GM23248 (cell line): ENCODE results near the gene SUDS3. TPM values are rescaled to one million over a fixed set of nuclear protein-coding genes. Genes with fewer than 3 reads are reported as not detected.

ENCODE experiments used
- DNase-seq: peaks from one replicate; pipeline ENCODE4 v3.0.0-alpha.2; 2015
- H2AFZ ChIP-seq: fragments of 200-600 bp; sonication (generic); 2 replicates; pipeline ENCODE4 v1.6.1; 2016; ENCODE audit warnings: antibody characterized with exemption
- H3F3A ChIP-seq: fragments of 200-600 bp; sonication (generic); 2 replicates; pipeline ENCODE4 v1.6.1; 2016; ENCODE audit warnings: mild to moderate bottlenecking, antibody characterized with exemption, mixed run types; ENCODE audit not compliant: insufficient read depth
- H3K27ac ChIP-seq: fragments of 200-600 bp; sonication (generic); 2 replicates; pipeline ENCODE4 v1.5.1; 2016; ENCODE audit warnings: mild to moderate bottlenecking
- H3K27me3 ChIP-seq: fragments of 200-600 bp; sonication (generic); replicated peaks from 2 replicates; pipeline ENCODE4 v1.6.1; 2016; ENCODE audit warnings: mild to moderate bottlenecking; ENCODE audit not compliant: insufficient read depth
- H3K36me3 ChIP-seq: fragments of 200-600 bp; sonication (generic); 2 replicates; pipeline ENCODE4 v1.6.1; 2016; ENCODE audit warnings: low read depth, mild to moderate bottlenecking
- H3K4me1 ChIP-seq: fragments of 200-600 bp; sonication (generic); 2 replicates; pipeline ENCODE4 v1.6.1; 2016; ENCODE audit warnings: mild to moderate bottlenecking; ENCODE audit not compliant: insufficient read depth
- H3K4me2 ChIP-seq: fragments of 200-600 bp; sonication (generic); one replicate; pipeline ENCODE4 v1.6.1; 2016; ENCODE audit warnings: mild to moderate bottlenecking; ENCODE audit not compliant: unreplicated experiment
- H3K4me3 ChIP-seq: fragments of 200-600 bp; sonication (generic); 2 replicates; pipeline ENCODE4 v1.5.1; 2016; ENCODE audit warnings: mild to moderate bottlenecking
- H3K79me2 ChIP-seq: fragments of 200-600 bp; sonication (generic); 2 replicates; pipeline ENCODE4 v1.6.1; 2016; ENCODE audit warnings: mild to moderate bottlenecking; ENCODE audit not compliant: insufficient read depth
- H3K9ac ChIP-seq: fragments of 200-600 bp; sonication (generic); 2 replicates; pipeline ENCODE4 v1.6.1; 2016; ENCODE audit warnings: mild to moderate bottlenecking
- H3K9me2 ChIP-seq: fragments of 200-600 bp; sonication (generic); 2 replicates; pipeline ENCODE4 v1.6.1; 2016; ENCODE audit warnings: mixed run types, mild to moderate bottlenecking, moderate library complexity; ENCODE audit not compliant: insufficient read depth
- H3K9me3 ChIP-seq: fragments of 200-600 bp; sonication (generic); one replicate; pipeline ENCODE4 v1.6.1; 2017; ENCODE audit warnings: low read depth
- H4K20me1 ChIP-seq: fragments of 200-600 bp; sonication (generic); 2 replicates; pipeline ENCODE4 v1.6.0; 2016; ENCODE audit not compliant: insufficient read depth
- EZH2 ChIP-seq: fragments of 200-600 bp; sonication (generic); IDR thresholded peaks from 2 replicates; pipeline ENCODE4 v1.6.1; 2018; ENCODE audit warnings: antibody characterized with exemption, mild to moderate bottlenecking; ENCODE audit not compliant: insufficient read depth, poor library complexity, severe bottlenecking
- EZH2phosphoT487 ChIP-seq: fragments of 200-600 bp; sonication (generic); IDR thresholded peaks from 2 replicates; pipeline ENCODE4 v1.6.1; 2018; ENCODE audit warnings: antibody characterized with exemption, moderate library complexity, mild to moderate bottlenecking, low read depth; ENCODE audit not compliant: insufficient read depth
- WGBS, 2 experiments: methylation state at CpG; one replicate each; pipeline ENCODE4 v1.1.6; 2015 to 2017; ENCODE audit warnings: low lambda C conversion rate in 2 of 2, low coverage in 1 of 2; ENCODE audit errors: missing lambda C conversion rate in 2 of 2; 5-methylcytosine and 5-hydroxymethylcytosine counted together
- in situ Hi-C: fragments of 300-500 bp; cut with MboI; formaldehyde crosslinking; loops from 2 replicates; pipeline ENCODE4 v1.15.0; 2020
- polyA plus RNA-seq: library from polyadenylated mRNA; unstranded; fragments of >200 nt; fragmentation: Nextera tagmentation; extraction: Ambion mirVana; gene quantifications from 2 replicates; pipeline ENCODE4 v1.2.1, GENCODE V29; 2016
- total RNA-seq: library from RNA; depleted of rRNA; stranded (reverse); fragments of >200 nt; shearing (Covaris generic); gene quantifications from 2 replicates; pipeline ENCODE4 v1.2.3, GENCODE V29; 2014

Gene SUDS3
- total and polyA plus RNA-seq, 2 experiments from 2014 or later: 17.6 to 27.1 TPM

DNA sequence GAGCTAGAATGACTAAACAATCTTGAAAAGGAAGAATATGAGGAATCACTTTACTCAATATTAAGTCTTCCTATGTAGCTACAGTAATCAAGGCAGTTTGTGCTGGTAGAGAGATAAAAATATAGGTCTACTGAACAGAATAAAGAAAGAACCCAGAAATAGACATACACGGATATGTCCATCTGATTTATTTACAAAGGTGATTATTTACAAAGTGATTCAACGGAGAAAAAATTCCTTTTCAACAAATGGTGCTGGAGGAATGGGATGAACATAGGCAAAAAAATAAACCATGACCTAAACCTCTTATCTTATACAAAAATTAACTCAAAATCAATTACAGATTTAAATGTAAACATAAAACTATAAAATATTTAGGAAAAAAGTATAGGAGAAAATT lies 40.2 kb upstream of the SUDS3 start:
- Histone ChIP-seq H3K36me3 (no peaks in the 10 kb centered on the region), H3F3A (peaks cover 22% of the 10 kb centered on the region), H3K79me2 (peaks cover 81% of the 10 kb centered on the region), H3K9me3 (no peaks in the 10 kb centered on the region), H3K4me3 (no peak overlapping the region), H3K4me1 (peaks cover 22% of the 10 kb centered on the region), H2AFZ (no peak overlapping the region), H3K9ac (no peak overlapping the region), H3K27me3 (no peaks in the 10 kb centered on the region), H3K9me2 (no peaks in the 10 kb centered on the region), H3K4me2 (no peak overlapping the region), H3K27ac (no peak overlapping the region), H4K20me1 (no peaks in the 10 kb centered on the region)
- 96 to 100% methylated on average over 2 of the region's 2 CpGs for WGBS, 2 experiments
- in situ Hi-C loops: no loop called here
- no peak for TF ChIP-seq EZH2phosphoT487
- no peak for TF ChIP-seq EZH2
- no peak for DNase-seq

GRCh38 chr12:118337194-118337838 lies 39.0 kb upstream of the SUDS3 start:
- Histone ChIP-seq H3K36me3 (no peaks in the 10 kb centered on the region), H3K27me3 (no peaks in the 10 kb centered on the region), H3K9me2 (no peaks in the 10 kb centered on the region), H2AFZ (peak overlapping the region; percentile 22), H3K4me1 (peaks cover 23% of the 10 kb centered on the region), H3K9ac (peak overlapping the region; percentile 1; the same call in 1 of the 2 replicates), H3K4me2 (peak overlapping the region; percentile 25), H3K9me3 (no peaks in the 10 kb centered on the region), H4K20me1 (no peaks in the 10 kb centered on the region), H3K79me2 (peaks cover 84% of the 10 kb centered on the region), H3K4me3 (peak overlapping the region; percentile 13; the same call in 1 of the 2 replicates), H3F3A (peaks cover 22% of the 10 kb centered on the region), H3K27ac (peak overlapping the region; percentile 33)
- WGBS, 2 experiments: 21 to 26% methylated on average over 6 of the region's 6 CpGs
- TF ChIP-seq EZH2 (no peak), EZH2phosphoT487 (no peak)
- in situ Hi-C loops: no loop called here
- DNase-seq: peak; percentile 43

DNA sequence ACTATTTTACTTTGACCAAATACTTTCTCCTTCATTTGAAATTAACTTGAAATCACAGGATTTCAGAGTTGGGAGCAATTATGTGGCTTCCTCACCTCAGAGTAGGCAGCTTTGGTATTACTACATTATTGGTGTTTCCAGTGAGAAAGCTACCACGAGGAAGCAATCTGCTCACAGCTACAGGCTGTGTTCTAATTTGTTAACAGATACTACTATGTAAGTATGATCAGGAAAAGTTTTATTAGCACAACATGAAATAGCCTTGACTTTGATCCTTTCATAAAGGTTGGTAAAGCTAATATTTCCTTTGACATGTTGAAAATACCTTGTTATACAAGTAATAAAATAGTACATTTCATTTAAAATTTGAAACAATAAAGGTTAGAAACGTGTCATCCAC lies 34.3 kb upstream of the SUDS3 start:
- no peak overlapping the region for H3K27ac ChIP-seq
- peaks cover 13% of the 10 kb centered on the region; the same call in 1 of the 2 replicates for H3K4me1 ChIP-seq
- H3K9ac ChIP-seq: no peak overlapping the region
- peaks cover 89% of the 10 kb centered on the region for H3K79me2 ChIP-seq
- H3K27me3 ChIP-seq: no peaks in the 10 kb centered on the region
- in situ Hi-C loops: no loop called here
- DNase-seq: no peak
- no peaks in the 10 kb centered on the region for H3K36me3 ChIP-seq
- TF ChIP-seq EZH2phosphoT487: no peak
- no peak for TF ChIP-seq EZH2
- H3K4me2 ChIP-seq: no peak overlapping the region
- WGBS, 2 experiments: 35 to 36% methylated on average over 2 of the region's 2 CpGs
- no peaks in the 10 kb centered on the region for H4K20me1 ChIP-seq
- no peaks in the 10 kb centered on the region for H3K9me2 ChIP-seq
- H2AFZ ChIP-seq: no peak overlapping the region
- peaks cover 10% of the 10 kb centered on the region for H3F3A ChIP-seq
- H3K9me3 ChIP-seq: no peaks in the 10 kb centered on the region
- H3K4me3 ChIP-seq: no peak overlapping the region

DNA sequence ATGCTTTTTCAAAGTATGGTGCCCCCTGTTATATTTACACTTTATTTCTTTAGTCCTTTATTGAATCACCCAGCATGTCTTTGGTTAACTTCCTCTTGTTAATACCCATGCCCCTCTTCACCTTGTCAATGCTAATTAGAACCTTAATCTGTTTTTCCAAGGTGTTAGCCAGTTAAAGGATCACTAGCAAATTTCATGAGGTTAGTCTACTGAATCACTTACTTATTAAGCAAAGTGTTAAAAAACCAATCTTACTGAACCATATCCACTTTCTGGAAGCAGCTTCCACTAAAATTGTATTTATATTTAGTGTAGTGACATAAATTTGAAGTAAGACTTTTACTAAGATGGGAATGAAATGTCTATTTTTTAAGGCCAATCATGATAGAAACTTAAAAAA lies 31.5 kb upstream of the SUDS3 start:
- H3F3A ChIP-seq: no peaks in the 10 kb centered on the region
- no peaks in the 10 kb centered on the region for H3K9me2 ChIP-seq
- H3K4me2 ChIP-seq: no peak overlapping the region
- TF ChIP-seq EZH2phosphoT487 (no peak), EZH2 (no peak)
- no peak for DNase-seq
- no peaks in the 10 kb centered on the region for H3K9me3 ChIP-seq
- no peaks in the 10 kb centered on the region for H4K20me1 ChIP-seq
- H3K4me1 ChIP-seq: 0 out of 2 replicates have a peak, but pooled peaks cover 4% of the 10 kb centered on the region
- no peaks in the 10 kb centered on the region for H3K27me3 ChIP-seq
- peaks cover 100% of the 10 kb centered on the region for H3K79me2 ChIP-seq
- H3K27ac ChIP-seq: no peak overlapping the region
- no peaks in the 10 kb centered on the region for H3K36me3 ChIP-seq
- H3K9ac ChIP-seq: no peak overlapping the region
- H3K4me3 ChIP-seq: no peak overlapping the region
- in situ Hi-C loops: no loop called here
- no peak overlapping the region for H2AFZ ChIP-seq

GRCh38 chr12:118345355-118345754 lies 31.0 kb upstream of the SUDS3 start:
- no peak for DNase-seq
- Histone ChIP-seq H2AFZ (no peak overlapping the region), H3K9me2 (no peaks in the 10 kb centered on the region), H4K20me1 (no peaks in the 10 kb centered on the region), H3K9me3 (no peaks in the 10 kb centered on the region), H3K4me3 (no peak overlapping the region), H3K4me1 (0 out of 2 replicates have a peak, but pooled peaks cover 4% of the 10 kb centered on the region), H3K36me3 (no peaks in the 10 kb centered on the region), H3F3A (no peaks in the 10 kb centered on the region), H3K9ac (no peak overlapping the region), H3K4me2 (no peak overlapping the region), H3K79me2 (peaks cover 100% of the 10 kb centered on the region), H3K27me3 (no peaks in the 10 kb centered on the region), H3K27ac (no peak overlapping the region)
- in situ Hi-C loops: no loop called here
- TF ChIP-seq EZH2 (no peak), EZH2phosphoT487 (no peak)
- 94 to 96% methylated on average over 1 of the region's 1 CpG for WGBS, 2 experiments
